HL-60 (cell line): ENCODE data around the gene DLK1.

Experiments used
- CTCF ChIP-seq: IDR thresholded peaks from one replicate; pipeline ENCODE4 v1.5.1; 2011; ENCODE audit warnings: low read length, control low read depth, inconsistent platforms; ENCODE audit not compliant: insufficient read depth
- GABPA ChIP-seq: IDR thresholded peaks from 2 replicates; pipeline ENCODE4 v1.6.1; 2012; ENCODE audit warnings: low read depth
- POLR2AphosphoS5 ChIP-seq: IDR thresholded peaks from 2 replicates; pipeline ENCODE4 v1.6.1; 2012; ENCODE audit warnings: low read depth
- REST ChIP-seq: IDR thresholded peaks from 2 replicates; pipeline ENCODE4 v1.6.1; 2012; ENCODE audit warnings: low read depth; ENCODE audit not compliant: insufficient replicate concordance

- TF ChIP-seq CTCF, result no peak
- TF ChIP-seq POLR2AphosphoS5, result no peak
- no peak for TF ChIP-seq REST
- no peak for TF ChIP-seq GABPA
Measured at GRCh38 chr14:100723135-100723829, 3.4 kb upstream of the DLK1 start.
